ENCODE data around the gene SSU72.
"Not testable (repeated sequence)": the region's sequence is repeated elsewhere in the genome, so short reads cannot be mapped to it uniquely, and the experiment has no call there.

Gene SSU72

DNA sequence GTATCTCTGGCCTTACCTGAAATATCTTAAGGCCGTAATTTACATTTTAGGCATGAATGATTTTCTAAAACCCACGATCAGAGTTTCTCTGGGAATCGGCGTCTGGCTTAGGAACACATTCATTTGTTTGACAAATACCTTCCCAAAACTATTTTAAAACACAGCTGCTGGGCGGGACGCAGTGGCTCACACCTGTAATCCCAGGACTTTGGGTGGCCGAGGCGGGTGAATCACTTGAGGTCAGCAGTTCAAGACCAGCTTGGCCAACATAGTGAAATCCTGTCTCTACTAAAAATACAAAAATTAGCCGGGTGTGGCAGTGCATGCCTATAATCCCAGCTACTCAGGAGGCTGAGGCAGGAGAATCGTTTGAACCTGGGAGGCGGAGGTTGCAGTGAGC lies 17.7 kb downstream of the SSU72 start:
- DNase-seq, result not testable (repeated sequence)

GRCh38 chr1:1556505-1556904 lies 18.2 kb downstream of the SSU72 start:
- DNase-seq, result no peak

GRCh38 chr1:1554926-1555915 lies 19.4 kb downstream of the SSU72 start:
- DNase-seq, result no peak

DNA sequence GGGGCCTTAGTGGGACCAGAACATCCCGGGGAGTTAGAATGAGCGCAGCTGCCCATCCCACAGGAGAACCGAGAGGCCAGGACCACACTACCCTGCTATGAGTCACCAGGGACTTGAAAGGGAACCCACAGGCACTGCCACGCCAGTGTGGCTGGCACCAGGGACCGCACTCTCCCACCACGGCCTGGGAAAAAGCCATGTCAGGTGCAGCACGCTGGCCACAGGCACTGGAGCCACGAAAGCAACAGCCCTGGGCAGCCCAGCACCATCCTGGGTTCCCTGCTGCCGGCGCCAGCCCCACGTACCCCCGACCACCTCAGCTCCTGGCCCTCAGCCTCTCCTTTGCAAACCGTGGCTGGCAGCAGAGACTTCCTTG lies 20.1 kb downstream of the SSU72 start:
- DNase-seq, result no peak

- no peak for DNase-seq
These were observed 20.7 kb downstream of the SSU72 start for GRCh38 chr1:1553821-1554494.

- DNase-seq, result no peak
These were observed 22.4 kb downstream of the SSU72 start for GRCh38 chr1:1552263-1552639.

DNA sequence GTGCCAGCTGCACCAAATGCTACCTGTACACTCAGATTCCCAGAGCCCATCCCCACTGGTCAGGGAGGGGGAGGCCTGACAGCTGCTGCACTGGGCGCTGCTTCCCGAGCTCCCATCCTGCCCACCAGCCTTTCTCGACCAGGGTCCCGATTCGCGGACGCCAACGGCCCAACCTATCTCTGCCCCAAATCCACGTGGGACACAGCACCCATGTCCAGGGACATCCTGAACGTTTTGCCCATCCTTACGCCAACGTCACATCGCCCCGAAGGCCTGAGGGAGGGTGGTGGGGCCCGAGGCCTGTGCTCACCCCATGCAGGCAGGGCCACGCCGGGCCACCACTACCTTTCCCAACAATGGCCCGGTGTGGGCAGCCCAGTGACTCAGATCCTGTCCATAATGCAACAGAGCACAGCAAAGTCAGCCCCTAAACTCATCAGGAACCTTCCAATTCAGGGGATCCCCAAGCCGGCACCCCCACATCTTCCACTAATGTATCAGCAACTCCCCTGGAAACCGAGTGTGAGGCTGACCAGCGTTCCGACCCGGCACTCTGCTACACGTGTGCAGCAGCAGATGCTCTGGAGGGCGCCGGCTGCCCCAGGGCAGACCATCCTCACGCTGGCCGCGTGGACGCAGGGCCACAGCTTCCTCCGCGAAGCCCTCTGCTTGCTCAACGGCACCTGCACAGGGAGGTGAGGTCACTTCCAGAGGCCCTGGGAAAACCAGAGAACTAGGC lies 23.0 kb downstream of the SSU72 start:
- no peak for DNase-seq

DNA sequence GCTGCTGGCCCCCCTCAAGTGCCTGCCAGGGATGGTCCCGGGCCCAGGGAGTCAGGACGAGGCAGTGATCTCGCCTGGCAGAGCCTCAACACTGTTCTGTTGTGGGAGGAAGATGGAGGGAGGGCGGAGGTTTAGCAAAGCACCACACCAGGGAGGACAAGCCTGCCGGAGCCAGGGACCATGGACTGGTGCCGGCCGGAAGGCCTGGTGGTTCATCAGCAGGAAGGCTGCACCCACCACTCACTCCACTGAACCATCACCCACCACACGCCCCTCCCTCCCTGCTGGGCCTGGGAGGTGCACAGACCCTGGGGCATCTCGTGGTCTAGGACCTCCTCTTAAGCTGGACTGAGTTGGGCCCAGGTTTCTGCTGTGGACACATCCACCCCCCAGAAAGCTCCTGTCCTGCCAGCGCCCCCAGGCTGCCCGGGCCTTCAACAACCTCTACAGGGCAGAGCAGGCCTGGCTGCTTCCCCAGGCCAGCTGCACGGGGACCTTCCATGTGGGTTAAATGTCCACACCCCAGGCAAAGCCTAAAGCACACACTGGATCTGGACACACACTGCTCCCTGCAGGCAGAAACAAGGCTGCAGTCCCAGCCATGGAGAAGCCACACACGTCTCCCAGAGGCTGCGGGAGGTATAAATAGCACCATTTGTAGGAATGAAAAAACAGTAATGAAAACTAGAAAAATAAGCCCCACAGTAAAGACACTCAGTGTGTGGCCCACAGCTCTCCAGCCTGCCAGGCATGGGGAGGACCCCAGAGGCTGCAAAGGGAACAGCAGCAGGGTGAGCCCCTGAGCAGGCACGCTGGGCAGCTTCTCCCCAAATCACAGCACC lies 23.9 kb downstream of the SSU72 start:
- no peak for DNase-seq

DNA sequence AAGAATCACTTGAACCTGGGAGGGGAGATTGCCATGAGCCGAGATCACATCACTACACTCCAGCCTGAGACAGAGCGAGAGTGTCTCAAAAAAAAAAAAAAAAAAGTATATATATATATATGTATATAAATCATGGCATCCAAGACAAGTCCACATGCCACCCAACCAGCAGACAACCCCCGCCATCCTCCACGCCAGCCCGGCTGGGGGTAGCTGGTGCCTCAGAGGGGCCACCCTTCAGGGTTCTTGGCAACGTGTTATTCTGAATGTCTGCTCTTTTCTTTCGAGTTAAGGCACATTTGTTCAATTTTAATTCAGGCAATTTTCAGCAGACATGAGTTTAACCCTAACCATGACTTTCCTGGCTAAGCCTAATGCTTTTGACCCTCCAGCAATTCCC lies 24.6 kb downstream of the SSU72 start:
- no peak for DNase-seq

GRCh38 chr1:1548591-1548990 lies 26.1 kb downstream of the SSU72 start:
- DNase-seq, result no peak

GRCh38 chr1:1547476-1547875 lies 27.2 kb downstream of the SSU72 start:
- DNase-seq, result no peak

- no peak for DNase-seq
These were observed 27.7 kb downstream of the SSU72 start for GRCh38 chr1:1547011-1547410.

DNA sequence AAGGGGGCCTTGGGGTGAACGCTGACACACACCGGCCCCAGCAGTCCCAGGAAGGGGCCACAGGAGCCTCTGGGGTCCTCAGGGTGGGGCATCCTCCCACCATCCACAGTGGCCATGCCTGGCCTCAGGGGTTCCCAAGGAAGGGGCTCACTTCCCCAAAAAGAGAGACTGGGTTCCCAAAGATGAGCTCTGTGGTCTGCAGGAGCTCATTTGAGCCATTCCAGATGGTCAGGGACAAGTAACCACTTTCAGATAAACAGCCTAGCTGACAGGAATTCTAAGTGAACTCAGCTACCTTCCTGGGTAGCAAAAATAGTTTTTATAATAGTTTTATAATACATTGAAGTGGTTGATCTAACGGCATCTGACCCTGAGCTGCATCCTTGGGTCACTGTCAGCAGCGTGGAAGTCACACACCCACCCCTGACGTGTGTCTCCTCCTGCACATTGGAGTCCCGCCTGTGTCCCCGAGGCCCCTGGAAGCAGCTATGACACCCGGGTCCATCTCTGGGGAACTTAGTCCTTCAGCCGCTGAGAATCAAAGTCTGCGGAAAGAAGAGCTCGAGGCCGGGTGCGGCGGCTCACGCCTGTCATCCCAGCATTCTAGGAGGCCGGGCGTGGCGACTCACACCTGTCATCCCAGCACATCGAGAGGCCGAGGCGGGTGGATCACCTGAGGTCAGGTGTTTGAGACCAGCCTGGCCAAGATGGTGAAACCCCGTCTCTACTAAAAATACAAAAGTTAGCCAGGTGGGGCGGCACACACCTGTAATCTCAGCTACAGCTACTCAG lies 28.5 kb downstream of the SSU72 start:
- DNase-seq, result no peak

DNA sequence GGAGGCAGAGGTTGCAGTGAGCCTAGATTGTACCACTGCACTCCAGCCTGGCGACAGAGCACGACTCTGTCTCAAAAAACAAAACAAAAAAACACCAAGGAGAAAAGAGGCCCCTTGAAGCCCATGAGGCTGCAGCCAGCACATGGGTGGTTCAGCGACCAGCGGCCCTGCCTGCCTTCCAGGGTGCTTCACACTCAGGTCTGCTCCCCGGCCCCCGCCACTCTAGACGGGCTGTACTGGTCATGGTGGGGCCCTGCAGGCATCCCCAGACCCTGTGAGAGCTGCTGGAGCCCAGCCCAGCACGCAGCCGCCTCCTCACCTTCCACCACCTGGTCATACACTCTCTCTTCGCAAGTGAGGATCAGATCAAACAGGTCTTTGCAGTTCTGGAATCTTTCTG lies 30.1 kb downstream of the SSU72 start:
- no peak for DNase-seq

GRCh38 chr1:1543706-1544099 lies 31.0 kb downstream of the SSU72 start:
- no peak for DNase-seq

DNA sequence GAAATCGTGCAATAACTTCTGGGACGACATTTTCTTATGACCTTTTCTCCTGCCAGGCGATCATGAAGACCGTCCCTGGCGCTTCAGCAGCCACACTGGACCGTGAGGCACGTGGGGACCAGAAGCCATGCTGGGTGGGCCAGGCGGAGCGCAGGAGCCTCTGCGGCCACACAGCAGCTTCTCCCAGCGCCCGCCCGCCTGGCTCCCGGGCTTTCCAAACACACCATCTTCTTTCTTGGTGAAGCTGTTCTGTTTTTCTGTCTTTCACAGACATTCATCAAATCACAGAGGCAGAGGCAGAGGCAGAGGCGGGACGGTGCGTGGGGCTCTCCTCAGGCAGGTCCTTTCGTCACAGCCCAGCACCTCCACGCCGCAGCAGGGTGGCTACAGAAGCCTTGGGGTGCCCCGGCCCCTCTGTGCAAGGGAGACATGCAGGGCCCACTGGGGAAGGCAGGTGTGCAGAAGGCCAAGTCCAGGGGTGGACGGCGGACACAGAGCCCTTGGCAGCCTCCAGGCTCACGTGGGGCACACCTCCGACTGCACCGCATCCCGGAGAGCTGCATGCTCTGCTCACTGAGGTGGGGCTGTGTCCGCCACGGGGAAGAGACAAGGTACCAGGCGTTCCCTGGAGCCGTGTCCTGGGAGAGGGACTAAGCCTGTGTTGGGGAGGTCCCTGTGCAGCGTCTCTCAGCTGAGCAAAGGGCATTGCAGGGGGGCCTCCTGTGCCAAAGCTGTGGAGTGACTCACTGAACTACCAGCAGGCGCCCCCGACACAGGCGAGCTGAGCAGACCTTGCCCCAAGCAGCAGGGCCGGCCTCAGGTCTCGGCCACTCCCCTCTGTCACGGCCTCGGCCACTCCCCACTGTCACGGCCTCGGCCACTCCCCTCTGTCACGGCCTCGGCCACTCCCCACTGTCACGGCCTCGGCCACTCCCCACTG lies 31.6 kb downstream of the SSU72 start:
- no peak for DNase-seq

DNA sequence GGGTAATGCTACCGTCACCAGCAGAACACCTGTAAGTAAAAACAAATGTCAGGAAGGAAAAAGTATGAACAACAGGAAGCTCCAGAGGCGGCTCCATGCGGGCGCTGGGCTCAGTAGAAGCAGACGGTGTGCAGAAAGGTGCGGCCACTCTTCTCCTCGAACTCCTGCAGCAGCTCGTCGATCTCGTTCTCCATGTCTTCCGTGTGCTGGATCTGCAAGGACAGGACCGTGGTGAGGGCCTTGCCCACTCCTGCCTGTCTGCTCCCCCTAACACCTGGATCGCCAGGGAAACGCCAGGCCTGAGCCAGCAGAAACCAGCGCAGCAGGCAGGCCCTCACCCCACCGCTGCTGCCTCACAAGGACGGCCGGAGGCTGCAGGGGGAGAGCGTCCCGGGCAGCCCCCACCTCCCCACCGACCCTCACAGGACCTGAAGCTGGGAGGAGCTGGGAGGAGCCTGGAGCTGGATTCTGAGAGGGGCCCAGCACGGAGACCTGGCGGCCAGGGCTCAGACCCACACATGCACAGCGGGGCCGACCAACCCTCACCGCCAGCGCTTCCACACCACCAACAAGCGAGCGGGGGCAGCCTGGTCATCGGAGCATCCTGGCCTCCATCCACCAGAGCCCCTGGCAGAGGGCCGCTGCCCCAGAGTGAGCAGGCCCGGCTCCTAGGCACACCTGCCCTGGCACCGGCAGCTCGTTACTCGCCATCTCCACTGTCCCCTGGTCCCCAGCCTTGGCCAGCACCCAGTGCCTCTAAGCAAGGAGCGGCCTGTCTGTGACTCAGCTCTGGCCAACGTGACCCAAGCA lies 32.5 kb downstream of the SSU72 start:
- no peak for DNase-seq

DNA sequence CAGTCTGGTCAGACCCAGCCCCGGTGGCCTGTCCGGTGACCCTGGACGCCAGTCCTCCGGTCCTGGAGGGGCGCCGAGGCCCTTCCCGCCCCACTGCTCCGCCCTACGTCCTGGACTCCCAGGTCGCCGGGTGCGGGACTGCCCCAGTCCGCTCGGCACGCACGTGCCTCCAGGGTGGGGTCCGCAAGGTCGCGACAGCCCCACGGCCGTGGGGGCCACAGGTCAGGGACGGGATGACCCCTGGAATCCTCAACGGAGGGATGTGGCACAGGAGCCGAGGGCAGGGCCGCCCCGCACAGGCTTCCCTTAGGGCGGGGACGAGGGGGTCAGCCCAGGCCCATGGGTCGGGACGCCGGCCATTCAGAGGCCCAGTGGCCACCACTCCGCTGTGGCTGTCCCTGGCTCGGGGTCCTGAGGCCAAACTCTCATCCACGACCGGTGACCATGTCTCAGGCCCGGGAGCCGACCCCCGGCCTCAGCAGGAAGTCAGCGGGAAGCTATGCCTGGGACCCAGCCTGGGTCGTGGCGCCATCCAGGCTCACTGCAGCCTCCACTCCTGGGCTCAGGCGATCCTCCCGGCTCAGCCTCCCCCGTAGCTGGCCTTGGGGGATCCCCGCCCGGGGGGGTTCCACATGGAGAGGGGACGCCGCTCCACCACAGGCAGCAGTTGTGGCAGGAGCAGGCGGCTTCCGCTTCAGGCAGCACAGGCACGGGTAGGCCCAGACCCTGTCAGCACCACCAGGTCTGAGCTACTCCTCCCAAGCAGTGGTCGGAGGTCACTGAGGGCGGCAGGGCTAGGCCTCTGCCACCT lies 33.6 kb downstream of the SSU72 start:
- no peak for DNase-seq
